ENCODE results near the gene P4HA2.

The P4HA2 gene

DNA sequence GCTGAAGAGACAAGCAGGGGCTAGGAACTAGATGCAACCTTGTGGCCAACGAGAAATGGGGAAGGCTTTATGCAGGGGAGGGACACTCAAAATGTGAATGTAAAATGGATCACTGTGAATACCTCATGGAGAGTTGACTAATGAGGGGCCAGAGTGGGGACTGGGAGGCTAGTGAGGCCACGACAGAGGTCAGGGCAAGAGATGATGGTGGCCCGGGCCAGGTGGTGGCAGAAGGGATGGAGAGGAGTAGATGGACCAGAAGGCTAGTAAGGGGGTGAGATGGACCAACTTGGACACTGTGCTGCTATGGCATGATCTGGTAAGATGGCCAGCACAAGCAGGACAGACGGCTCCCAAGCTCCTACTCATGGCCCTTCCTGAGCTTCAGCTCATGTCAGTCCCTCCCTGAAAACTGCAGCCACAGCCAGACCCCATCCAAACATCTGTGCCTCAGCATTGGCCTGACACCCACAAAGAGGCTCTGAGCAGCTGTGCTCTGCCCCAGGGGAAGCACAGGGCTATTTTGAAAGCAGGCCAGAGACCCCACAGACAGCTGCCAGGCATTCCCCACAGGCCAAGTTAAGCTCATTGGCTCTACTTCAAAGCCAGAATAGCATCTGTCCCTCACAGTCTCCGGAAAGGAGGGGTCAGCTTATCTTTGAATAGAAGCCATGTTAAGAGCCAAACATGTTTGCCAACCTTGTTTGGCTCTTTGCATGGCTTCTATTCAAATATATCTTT lies 22.1 kb downstream of the P4HA2 start:
- in situ Hi-C loops (cut with MboI; ENCODE audit: low sequenced_read_pairs), result no loop called here

- in situ Hi-C loops (cut with MboI; ENCODE audit: low sequenced_read_pairs), result no loop called here
Measured at GRCh38 chr5:132204371-132205135, 23.1 kb downstream of the P4HA2 start.

GRCh38 chr5:132203916-132204315 lies 23.7 kb downstream of the P4HA2 start:
- in situ Hi-C loops (cut with MboI; ENCODE audit: low sequenced_read_pairs), result no loop called here

DNA sequence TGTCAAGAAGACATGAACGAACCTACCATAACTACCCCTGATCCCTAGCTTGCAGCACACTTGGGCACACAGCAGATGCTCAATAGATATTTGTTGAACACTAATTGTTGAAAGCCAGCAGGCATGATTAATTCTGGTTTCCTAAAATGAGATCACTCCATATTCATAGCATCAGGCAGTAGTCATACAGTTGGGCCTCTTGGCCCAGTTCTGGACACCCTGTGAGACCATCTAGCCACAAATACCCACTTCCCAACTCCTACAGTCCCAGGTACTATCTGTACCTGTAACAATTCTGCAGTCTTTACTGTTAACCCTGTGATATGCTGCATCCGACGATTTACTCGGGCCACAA lies 24.2 kb downstream of the P4HA2 start:
- in situ Hi-C loops (cut with MboI; ENCODE audit: low sequenced_read_pairs), result no loop called here

DNA sequence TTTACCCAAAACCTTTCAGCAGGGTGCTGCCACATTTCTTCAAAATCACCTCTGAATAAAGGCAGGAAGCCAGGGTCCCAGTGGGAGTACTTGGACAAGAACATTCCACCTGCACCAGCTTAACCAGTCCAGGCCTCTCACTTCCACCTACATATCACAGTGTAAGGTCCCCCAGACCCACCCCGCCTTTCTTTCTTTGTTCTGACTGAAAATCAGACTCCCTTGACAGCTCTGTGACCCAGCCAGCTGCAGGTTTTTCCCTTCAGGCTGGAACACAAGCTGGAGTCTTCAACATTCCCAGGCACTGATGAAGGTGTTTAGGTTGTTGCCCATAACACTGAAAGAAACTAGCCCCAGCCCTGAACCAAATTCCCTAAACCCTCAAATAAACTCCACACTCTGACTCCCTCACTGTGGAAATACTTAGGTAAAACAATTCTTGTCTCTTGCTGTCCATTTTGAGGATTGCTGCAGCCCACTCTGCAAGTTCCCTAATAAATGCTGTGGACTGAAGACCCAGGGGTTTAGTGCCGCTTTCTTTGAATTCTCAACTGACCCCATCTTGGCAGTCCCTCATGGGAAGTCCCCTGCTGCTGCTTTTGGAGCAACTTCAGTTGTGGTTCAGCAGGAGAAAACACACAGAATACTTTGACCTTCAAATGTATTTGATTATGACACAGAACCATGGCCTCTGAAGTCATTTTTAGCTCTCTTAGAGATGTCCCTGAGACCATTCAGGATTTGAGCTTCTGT lies 24.8 kb downstream of the P4HA2 start:
- in situ Hi-C loops (cut with MboI; ENCODE audit: low sequenced_read_pairs), result no loop called here

- in situ Hi-C loops (cut with MboI; ENCODE audit: low sequenced_read_pairs), result no loop called here
Measured at GRCh38 chr5:132199116-132199680, 28.5 kb downstream of the P4HA2 start.

DNA sequence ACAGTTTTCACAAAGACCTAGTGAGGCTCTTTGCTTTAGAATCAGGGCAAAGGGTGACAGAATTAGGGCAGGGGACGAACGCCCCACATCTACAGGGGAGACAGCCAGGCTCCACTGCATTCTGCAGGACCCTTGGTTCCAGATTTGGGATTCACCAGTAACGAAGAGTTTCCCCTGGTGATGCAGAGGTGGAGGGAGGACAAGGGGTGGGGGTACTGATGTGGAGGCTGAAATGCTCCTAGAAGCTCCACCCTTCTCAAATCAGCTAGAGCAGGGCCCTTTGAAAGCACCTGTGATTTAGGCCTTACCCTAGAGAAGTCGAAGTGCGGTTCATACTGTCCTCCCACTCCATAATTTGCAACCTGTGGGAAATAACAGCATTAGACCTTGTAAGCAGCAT lies 29.1 kb downstream of the P4HA2 start:
- in situ Hi-C loops (cut with MboI; ENCODE audit: low sequenced_read_pairs), result no loop called here

- in situ Hi-C loops (cut with MboI; ENCODE audit: low sequenced_read_pairs), result no loop called here
Measured at GRCh38 chr5:132195727-132196126, 31.9 kb downstream of the P4HA2 start.

DNA sequence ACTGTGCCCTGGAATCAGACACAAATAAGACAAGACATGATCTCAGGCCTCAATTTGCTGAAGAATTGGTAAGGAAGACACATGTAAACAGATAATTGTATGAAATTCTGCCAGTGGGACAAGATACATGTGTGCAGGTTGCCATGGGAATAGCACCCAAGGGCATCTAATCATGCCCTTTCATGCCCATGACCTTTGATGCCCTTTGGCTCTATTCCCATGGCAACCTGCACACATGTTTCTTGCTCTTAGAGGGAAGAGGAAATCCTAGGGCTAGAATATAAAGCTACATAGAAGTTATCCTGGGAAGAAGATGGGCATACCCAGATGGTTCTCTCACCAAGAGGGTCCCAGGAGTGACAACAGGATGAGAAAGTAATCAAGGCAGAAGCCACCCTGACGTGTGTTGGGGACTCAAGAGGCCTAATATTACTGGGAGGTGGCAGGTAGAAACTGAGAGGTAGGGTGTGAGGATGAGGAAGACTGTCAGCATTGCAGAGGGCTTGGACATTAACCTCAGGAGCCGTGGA lies 34.4 kb downstream of the P4HA2 start:
- in situ Hi-C loops (cut with MboI; ENCODE audit: low sequenced_read_pairs), result no loop called here

GRCh38 chr5:132190161-132190817 lies 37.4 kb downstream of the P4HA2 start:
- in situ Hi-C loops (cut with MboI; ENCODE audit: low sequenced_read_pairs), result no loop called here

DNA sequence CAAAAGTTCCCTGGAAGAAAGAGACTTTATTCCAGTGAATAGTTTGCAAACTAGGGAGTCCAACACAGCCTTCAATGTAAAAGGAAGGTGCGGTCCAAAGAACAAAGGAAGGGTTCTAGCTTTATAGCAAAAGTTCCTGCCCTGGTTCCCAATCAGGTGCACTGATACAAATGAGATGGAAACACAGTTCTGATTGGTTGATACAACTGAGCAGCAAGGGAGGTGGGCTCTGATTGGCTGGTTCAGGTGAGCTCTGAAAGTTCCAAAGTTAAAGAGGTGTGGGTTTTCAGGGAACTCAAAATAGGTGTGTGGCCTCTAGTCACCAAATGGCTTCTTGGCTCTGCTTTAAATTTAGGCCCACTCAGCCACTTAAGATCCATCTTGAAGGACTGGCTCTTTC lies 43.1 kb downstream of the P4HA2 start:
- in situ Hi-C loops (cut with MboI; ENCODE audit: low sequenced_read_pairs), result no loop called here

DNA sequence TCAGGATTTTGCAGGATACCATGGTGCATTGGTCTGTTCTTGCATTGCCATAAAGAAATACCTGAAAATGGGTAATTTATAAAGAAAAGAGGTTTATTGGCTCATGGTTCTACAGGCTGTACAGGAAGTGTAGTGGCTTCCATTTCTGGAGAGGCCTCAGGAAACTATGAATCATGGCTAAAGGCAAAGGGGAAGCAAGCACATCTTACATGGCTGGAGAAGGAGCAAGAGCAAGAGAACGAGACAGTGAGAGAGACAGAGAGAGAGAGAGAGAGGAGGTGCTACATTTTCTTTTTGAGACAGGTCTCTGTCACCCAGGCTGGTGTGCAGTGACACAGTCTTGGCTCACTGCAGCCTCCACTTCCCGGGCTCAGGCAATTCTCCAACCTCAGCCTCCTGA lies 43.9 kb downstream of the P4HA2 start:
- in situ Hi-C loops (cut with MboI; ENCODE audit: low sequenced_read_pairs), result no loop called here

DNA sequence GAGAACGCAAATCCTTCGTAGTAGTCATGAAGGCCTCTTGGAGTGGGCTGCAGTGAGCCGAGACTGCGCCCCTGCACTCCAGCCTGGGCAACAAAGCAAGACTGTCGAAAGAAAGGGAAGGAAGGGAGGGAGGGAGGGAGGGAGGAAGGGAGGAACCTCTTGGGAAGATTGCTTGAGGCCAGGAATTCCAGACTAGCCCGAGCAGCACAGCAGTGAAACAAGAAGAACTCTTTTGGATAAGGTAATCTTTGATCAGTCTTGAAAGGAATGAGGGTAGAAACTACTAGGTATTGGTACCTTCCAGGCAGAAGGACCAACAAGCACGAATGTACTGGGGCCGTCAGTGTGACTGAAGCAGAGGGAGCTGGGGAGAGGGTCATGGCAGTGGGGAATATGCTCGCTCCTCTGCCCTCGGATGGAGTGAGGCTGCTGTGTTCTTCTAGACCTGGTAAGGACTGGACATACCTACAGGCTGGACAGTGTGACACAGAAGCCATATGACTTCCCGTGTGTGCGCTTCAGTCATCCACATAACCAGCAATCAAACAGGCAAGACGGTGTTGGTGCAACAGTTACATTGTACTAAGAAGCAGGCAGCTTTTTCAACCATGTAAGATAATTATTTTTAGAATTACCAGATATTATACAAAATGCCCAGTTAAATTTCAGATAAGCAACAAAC lies 45.2 kb downstream of the P4HA2 start:
- in situ Hi-C loops (cut with MboI; ENCODE audit: low sequenced_read_pairs), result no loop called here

DNA sequence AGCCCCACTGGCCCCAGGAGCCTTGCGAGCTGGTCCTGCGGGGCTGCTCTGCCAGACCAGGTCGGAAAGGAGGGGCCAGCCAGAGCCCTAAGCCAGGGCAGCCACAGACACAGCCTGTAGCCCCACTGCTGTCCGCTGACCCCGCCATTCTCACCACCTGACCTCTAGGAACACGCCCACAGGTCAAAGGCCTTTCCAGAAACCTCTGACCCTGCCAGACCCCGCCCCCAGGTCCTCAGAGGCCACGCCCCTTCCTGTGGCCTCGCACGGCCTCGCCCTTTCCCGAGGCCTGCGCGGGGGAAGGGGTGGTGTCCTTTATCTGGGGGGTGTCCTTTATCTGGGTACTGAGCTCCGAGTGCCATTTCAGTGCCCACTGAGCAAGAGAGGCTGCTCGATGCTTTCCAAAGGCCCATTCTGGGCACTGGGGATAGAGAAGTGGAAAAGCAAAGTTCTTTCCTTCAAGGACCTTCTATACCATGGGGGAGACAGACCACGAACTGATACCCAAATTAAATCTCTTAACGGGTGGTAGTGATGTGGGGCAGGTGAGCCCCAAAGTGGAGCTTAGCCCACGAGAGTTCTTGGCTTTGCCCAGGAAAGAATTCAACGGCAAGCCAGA lies 46.5 kb downstream of the P4HA2 start:
- in situ Hi-C loops (cut with MboI; ENCODE audit: low sequenced_read_pairs), result no loop called here

GRCh38 chr5:132180134-132180745 lies 47.4 kb downstream of the P4HA2 start:
- in situ Hi-C loops (cut with MboI; ENCODE audit: low sequenced_read_pairs), result no loop called here

DNA sequence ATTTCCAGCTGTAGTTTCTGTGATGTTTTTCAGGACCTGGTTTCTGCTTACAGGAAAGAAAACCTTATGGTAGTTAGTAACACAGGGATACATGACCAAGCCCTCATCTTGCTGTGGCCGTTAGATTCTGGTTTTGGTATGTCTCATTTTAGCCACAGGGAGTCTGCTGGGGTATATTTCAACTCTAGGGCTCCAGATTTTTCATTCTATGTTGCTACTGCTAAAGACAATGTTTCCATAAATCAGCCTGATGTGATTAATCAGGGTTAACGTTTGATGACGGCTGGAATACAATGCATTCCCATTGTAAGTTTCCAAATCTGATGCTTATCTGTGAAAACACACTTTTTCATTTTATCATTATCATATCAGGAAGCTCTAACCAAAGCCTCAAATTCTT lies 48.2 kb downstream of the P4HA2 start:
- in situ Hi-C loops (cut with MboI; ENCODE audit: low sequenced_read_pairs), result no loop called here

DNA sequence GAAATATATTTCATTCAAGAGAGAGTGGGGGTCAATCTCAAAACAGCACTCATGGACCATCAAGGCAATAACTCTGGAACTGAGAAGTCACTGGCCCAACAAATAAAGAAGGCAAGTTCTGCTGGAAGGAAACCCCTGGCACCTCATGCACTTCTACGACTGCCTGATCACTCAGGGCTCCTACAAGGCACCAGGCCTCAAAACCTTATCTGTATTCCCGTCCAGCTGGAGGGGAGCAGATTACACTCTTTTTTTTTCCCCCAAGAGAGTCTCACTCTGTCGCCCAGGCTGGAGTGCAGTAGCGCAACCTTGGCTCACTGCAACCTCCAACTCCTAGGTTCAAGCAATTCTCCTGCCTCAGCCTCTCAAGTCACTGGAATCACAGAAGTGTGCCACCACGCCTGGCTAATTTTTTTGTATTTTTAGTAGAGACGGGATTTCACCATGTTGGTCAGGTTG lies 49.9 kb downstream of the P4HA2 start:
- in situ Hi-C loops (cut with MboI; ENCODE audit: low sequenced_read_pairs), result no loop called here

DNA sequence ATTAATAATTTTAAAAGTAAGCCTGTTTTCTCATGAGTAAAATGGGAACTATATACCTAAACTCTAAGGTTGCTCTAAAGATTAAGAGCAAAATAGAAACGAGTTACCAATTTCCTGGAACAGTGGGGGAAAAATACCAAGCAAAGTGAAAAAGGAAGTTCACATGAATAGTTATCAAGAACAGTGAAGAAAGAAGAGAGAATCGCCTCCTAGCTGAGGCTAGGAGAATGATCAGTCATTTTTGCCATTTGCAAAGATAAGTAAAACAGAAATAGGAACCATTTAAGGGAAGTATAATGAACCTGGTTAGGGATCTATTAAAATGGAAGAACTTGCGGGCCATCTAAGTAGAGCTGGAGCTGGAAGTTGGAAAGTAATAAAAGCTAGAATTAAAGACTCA lies 50.7 kb downstream of the P4HA2 start:
- in situ Hi-C loops (cut with MboI; ENCODE audit: low sequenced_read_pairs), result no loop called here

- in situ Hi-C loops (cut with MboI; ENCODE audit: low sequenced_read_pairs), result no loop called here
Measured at GRCh38 chr5:132176521-132176945, 51.1 kb downstream of the P4HA2 start.
